T-helper 1 cell (primary cell): ENCODE measurements around the gene EPS8L3.
"Not testable (repeated sequence)": the region's sequence is repeated elsewhere in the genome, so short reads cannot be mapped to it uniquely, and the experiment has no call there.

ENCODE experiments used
- DNase-seq, 5 donors: peaks; one replicate each; pipeline ENCODE4 v3.0.0-alpha.2; 2012 to 2020

The EPS8L3 gene

DNA sequence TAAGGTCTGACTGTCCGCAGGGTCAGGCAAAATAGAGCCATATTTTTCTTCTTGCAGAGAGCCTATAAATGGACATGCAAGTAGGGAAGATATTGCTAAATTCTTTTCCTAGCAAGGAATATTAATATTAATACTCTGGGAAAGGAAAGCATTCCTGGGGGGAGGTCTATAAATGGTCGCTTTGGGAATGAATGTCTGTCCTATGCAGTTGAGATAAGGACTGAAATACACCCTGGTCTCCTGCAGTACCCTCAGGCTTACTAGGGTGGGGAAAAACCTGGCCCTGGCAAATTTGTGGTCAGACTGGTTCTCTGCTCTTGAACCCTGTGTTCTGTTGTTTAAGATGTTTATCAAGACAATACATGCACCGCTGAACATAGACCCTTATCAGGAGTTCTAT lies 60.8 kb downstream of the EPS8L3 start:
- DNase-seq: not testable (repeated sequence)
